ENCODE data around the gene C10orf62.
A peak's percentile ranks its signal among the peaks of the same experiment; 100 is the strongest.
"Not testable (repeated sequence)": the region's sequence is repeated elsewhere in the genome, so short reads cannot be mapped to it uniquely, and the experiment has no call there.

C10orf62 gene

GRCh38 chr10:97632949-97633884, 43.7 kb downstream of the C10orf62 start, which contains the start of gene MORN4:
Gene MORN4, minus strand, starts transcription at chr10:97633500. Its CDS starts 13,847 bp downstream, at chr10:97619653.
- peak; percentile 70 for FAIRE-seq

- FAIRE-seq: no peak
Observed at GRCh38 chr10:97633921-97634320, 44.4 kb downstream of the C10orf62 start.

DNA sequence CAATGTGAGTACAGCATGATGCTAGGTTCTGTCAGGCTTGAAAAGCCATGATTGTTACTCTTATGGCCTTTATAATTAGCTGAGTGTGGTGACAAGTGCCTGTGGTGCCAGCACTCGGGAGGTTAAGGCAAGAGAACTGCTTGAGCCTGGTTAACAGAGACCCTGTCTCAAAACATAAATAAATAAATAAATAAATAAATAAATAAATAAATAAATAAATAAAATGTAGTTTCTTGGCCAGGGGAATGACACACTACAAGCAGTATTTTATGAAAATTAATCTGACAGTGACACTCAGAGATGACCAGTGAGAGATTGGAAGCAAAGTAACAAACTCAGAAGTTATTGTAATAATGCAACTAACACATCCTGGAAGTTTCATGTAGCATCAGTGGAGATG, 46.1 kb downstream of the C10orf62 start:
- no peak for FAIRE-seq

GRCh38 chr10:97639090-97639489, 49.6 kb downstream of the C10orf62 start:
- not testable (repeated sequence) for FAIRE-seq

DNA sequence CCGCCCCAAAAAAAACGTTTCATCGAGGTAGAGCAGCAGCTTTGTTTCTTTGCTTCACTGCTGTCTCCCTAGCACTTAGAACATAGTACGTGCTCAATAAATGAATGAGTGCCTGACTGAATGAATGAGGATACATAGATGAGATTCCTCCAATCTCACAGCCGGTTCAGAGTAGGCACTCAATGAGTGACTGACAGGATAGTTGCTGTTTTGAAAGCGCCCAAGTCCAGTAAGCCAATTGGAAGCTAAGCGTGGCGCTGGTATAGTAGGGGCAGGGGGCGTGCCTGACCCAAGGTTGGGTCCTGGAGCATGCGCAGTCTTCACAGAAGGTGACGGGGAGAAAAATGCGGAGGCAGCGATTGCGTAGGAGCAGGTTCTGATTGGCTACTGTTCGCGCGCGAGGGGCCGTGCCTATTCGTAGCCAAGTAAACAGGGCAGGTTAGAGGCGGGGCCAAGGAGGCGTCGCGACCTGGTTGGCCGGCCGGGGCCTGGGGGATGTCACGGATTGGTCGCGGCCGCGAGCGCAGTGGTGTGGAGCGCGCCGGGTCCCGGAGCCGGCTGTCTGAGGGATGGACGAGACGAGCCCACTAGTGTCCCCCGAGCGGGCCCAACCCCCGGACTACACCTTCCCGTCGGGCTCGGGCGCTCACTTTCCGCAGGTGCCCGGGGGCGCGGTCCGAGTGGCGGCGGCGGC, 50.8 kb downstream of the C10orf62 start, which contains the start of gene PI4K2A:
PI4K2A (plus strand) TSS at position 498 of the 694 bp plus-strand sequence; CDS start at position 570, 72 bp downstream.
- peak; percentile 99 for FAIRE-seq

Measured in A204.1 (cell line).